GM13976 (cell line): Measurements from ENCODE around the gene INSR.

ENCODE experiments used
- DNase-seq: peaks from one replicate; pipeline ENCODE4 v3.0.0; 2012; ENCODE audit warnings: low spot score
- CTCF ChIP-seq: IDR thresholded peaks from 2 replicates; pipeline ENCODE4 v1.5.1; 2012; ENCODE audit warnings: borderline replicate concordance, mild to moderate bottlenecking; ENCODE audit not compliant: insufficient read depth; ENCODE audit errors: extremely low read depth, missing control alignments, control extremely low read depth
- in situ Hi-C: fragments of 300-500 bp; cut with MboI; formaldehyde crosslinking; loops from one replicate; pipeline ENCODE4 v1.12.0; 2022; ENCODE audit warnings: low sequenced_read_pairs, mixed read lengths, inconsistent platforms; ENCODE audit not compliant: unreplicated experiment

INSR gene

DNA sequence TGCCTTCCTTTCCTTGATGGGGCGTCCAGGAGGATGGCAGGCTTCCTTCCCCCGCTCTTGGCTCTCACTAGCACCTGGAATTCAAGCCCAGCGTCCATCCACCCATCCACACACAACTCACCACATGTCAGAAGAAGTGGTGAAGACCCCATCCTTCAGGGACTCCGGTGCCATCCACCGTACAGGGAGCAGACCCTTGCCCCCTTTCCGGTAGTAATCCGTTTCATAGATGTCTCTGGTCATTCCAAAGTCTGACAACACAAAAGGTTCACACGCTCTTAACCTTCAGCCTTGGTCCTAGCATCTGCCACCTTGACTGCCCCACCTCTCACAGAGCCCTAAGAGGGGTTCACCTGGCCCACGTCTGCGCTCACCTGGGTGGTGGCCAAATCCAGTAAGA is 173.7 kb downstream of the INSR start:
- no peak for TF ChIP-seq CTCF
- no peak for DNase-seq
- in situ Hi-C loops, result no loop called here

- in situ Hi-C loops, result no loop called here
- no peak for TF ChIP-seq CTCF
- no peak for DNase-seq
These were observed 174.6 kb downstream of the INSR start for GRCh38 chr19:7119582-7119981.

- no peak for DNase-seq
- in situ Hi-C loops, result no loop called here
- no peak for TF ChIP-seq CTCF
These were observed 177.0 kb downstream of the INSR start for GRCh38 chr19:7117248-7117647.

DNA sequence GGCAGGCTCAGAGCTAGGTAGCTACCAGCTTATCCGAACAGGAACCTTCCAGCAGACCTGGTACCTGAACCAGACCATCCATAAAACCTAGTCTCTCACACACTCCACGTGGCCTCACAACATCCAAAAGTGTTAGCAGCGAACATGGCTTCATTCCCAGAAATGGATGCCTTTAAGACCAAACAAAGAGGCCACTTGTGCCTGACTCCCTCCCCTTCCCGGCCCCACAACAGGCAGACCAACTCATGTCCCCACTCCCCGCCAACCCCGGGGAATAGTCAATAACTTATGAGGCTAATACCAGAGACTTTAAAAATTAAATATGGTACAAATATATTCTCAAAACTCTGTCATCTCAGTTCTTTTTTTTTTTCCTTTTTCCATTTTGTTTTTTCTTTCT is 178.5 kb downstream of the INSR start:
- in situ Hi-C loops, result no loop called here

DNA sequence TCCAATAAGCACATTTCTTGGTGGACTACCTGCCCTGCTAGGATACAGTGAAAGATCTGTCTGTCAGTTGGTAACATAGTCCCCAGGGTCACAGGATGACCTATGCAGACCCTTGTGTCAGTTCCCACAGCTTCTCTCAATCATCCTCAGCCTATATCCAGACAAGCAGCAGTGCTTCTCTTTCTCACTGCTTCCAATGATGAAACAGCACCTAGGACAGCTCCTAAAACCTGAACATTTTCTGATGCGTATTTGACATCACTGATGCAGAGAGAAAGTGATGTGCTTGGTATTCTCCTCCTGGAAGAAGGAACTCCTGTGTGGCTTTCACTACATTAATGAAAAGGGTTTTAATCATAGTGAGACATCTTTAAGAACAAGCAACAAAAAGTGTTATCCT is 181.0 kb downstream of the INSR start:
- TF ChIP-seq CTCF, result no peak
- DNase-seq, result no peak
- in situ Hi-C loops, result no loop called here

More for the DNA sequence above, 178.5 kb downstream of the INSR start:
- TF ChIP-seq CTCF, result no peak
- DNase-seq, result no peak

DNA sequence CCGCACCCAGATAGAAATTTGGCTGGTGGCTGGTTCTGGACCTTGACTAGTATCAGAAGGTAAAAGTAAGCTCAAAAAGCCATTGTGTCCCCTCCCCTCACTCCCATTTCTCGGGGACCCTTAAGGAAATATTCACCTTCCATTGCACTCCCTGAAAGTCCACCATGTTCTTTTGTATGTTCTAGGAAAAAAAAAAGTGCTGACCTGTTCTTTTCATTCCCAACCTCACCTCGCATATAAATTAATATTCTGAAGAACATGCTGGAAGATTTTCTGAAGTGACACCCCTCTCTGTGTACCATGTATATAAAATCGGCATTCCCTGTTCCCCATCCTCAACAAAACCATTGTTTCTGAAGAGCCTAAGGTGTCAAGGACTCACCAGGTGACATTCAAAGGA is 181.5 kb downstream of the INSR start:
- in situ Hi-C loops, result no loop called here
- no peak for TF ChIP-seq CTCF
- DNase-seq, result no peak
